Activated CD4-positive, CD25-positive, alpha-beta regulatory T cell treated with anti-CD3 and anti-CD28 coated beads, Interleukin-2, amount 50 U/mL, for 16 hours (primary cell): Measurements from ENCODE around the gene DMAC1.

Source experiments
- DNase-seq: peaks from one replicate; pipeline ENCODE4 v3.0.0-alpha.2; 2020; ENCODE audit warnings: low read depth, low spot score

Gene DMAC1

DNA sequence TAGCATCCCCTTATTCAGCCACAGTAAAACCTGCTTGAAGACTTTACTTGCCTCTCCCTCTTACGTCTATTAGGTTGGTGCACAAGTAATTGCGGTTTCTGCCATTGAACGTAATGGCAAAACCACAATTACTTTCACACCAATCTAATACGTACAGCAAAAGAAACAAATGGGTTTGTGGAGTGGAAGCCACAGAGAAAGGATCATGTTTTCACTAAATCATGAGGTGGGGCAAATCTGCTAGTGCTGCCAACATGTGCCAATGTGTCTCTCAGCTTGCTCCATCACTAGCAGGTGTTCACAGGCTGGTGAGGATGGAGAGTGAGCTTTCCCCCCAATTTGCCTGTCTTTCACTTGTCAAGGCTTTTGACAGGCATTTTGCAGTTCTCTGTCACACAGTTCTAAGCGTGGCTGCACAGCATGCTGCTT is 15.9 kb downstream of the DMAC1 start:
- DNase-seq: no peak

DNA sequence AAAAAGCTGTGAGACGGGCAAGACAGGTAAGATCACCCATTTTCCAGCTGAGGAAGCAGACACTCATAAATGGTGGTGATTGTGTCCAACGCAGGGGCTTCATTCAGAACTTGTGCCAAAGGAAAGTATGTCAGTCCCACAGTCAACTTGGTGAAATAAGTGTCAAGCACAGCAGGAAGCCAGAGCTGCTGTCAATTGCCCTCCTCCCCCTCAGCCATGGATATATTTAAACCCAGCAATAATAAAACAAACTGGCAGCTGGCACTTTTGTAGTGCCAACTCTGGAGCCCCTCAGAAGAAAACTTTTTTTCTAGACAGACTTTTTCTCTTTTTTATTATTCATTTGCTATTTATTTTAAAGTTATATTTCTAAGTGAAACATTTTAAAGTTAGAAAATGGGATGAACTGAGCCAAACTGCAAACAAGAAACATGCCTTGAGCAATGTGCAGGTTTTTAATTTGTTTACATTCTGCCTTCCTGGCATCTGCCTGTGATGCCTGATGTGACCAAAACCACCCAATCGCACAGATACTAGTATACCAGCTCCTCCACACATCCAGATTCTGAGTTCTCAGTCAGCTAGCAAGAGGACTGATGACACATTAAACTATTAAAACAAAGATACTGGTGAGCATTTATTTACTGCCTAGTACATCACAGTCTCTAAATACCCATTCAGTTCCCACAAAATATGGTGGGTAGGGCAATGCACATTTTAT is 17.0 kb downstream of the DMAC1 start:
- no peak for DNase-seq

DNA sequence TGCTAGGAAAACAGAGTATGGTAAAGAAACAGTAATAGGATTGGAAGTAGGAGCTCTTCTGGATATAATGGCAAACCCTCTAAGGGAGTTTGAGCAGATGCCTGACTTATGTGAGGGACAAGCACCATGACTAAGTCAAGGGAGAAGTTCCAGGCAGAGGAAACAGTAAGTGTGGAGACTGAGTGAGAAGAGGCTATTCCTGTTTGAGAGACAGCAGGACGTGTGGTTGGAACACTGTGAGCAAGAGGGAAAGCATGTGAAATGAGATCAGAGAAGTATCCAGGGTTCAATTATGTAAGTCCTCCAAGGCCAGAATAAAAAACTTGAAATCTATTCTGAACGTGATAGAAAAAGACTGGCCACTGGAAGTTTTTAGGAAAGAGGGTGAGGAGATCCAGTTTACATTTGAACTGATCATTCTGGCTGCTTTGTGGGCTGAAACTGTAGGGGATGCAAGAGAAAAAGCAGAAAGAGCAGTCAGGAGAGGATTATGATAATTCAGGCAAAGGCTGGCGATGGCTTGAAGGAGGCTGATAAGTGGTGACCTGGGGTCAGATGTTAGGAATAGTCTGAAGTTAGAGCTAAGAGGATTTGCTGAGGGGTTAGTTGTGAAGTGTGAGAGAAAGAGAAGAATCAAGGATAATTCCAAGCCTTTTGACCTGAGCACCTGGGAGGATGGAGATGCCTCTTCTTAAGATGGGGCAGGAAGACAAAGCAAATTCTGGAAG is 19.2 kb downstream of the DMAC1 start:
- DNase-seq: no peak

GRCh38 chr9:7778851-7779600 is 20.6 kb downstream of the DMAC1 start:
- DNase-seq: no peak

- DNase-seq: no peak
Observed at GRCh38 chr9:7777771-7778170, 21.8 kb downstream of the DMAC1 start.

DNA sequence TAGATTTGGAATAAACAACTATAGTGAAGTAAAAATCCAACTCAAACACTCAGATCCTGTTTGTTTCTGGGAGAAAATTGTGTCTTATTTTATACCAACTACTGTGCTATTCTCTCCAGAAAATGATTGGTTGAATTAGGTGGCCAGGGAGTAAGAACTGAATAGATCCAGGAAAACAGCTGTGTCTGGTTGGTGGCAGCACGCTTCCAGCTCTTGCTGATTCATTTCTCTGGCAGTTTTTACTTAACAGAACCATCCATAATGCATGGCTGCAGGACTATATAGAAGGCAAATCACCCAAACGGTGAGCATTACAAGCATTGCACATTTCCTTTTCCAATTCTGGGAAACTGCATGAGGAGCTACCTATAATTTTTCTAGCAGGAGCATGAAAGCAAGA is 29.5 kb downstream of the DMAC1 start:
- DNase-seq: no peak

DNA sequence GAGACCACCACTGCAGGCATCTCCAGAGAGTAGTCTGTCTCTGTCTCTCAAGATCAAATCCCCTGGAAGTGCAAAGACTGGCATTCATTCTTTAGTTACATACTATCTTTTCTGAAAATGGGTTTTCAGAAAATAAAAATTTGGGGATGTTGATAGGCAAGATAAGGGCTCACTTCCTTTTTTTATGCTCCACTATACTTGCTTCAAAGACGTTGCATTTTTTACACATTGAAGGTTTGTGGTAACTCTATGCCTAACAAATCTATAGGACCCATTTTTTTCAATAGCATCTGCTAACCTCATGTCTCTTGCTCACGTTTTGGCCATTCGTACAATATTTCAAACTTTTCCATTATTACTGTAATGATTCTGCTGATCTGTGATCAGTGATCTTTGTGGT is 37.0 kb downstream of the DMAC1 start:
- no peak for DNase-seq

- DNase-seq: no peak
Observed at GRCh38 chr9:7760014-7760415, 39.6 kb downstream of the DMAC1 start.

DNA sequence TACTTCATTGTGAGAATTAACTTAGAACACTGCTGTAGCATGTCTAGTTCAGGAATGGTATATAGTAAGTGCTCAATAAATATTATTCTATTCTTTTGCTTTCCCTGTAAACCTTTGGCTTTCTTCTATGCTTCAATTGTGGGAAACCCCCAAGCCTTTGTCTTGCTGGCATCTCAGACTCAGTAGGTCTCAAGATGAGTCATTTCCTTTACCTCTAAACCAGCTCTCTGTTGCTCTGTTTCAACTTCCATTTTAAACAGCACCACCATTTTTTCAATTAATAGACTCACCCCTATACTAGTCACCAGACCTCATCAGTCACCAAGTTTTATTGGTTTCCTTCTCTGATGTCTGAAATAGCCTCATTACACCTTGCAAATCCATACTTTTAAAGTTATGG is 43.5 kb downstream of the DMAC1 start:
- DNase-seq: no peak

GRCh38 chr9:7752481-7752880 is 47.1 kb downstream of the DMAC1 start:
- no peak for DNase-seq
